HEK293 (cell line): ENCODE measurements around the gene TPR.

Experiments used
- GFI1B ChIP-seq: fragments of 450-650 bp; formaldehyde crosslinking; IDR thresholded peaks from 2 replicates; pipeline ENCODE4 v1.5.1; 2016; ENCODE audit warnings: missing biosample characterization, missing genetic modification characterization
- HOXD13 ChIP-seq: sonication (generic); formaldehyde crosslinking; IDR thresholded peaks from 2 replicates; pipeline ENCODE4 v1.8.0; 2022; ENCODE audit warnings: missing genetic modification reagents, borderline replicate concordance
- IKZF3 ChIP-seq: fragments of 450-650 bp; IDR thresholded peaks from 2 replicates; pipeline ENCODE4 v1.5.0; 2018; ENCODE audit warnings: missing biosample characterization, mild to moderate bottlenecking, missing genetic modification characterization, moderate library complexity
- TCF7L2 ChIP-seq: IDR thresholded peaks from 2 replicates; pipeline ENCODE4 v1.6.1; 2011; ENCODE audit warnings: low read depth, mild to moderate bottlenecking, inconsistent platforms, low read length, moderate library complexity, borderline replicate concordance
- TRIM28 ChIP-seq: IDR thresholded peaks from 2 replicates; pipeline ENCODE4 v1.6.1; 2011; ENCODE audit warnings: low read length, control low read depth, borderline replicate concordance
- ZBTB20 ChIP-seq: fragments of 450-650 bp; formaldehyde crosslinking; IDR thresholded peaks from 2 replicates; pipeline ENCODE4 v1.5.1; 2016; ENCODE audit warnings: missing biosample characterization, missing genetic modification characterization
- ZBTB48 ChIP-seq: fragments of 450-650 bp; formaldehyde crosslinking; IDR thresholded peaks from 2 replicates; pipeline ENCODE4 v1.5.1; 2016; ENCODE audit warnings: missing biosample characterization, missing genetic modification characterization
- ZBTB7A ChIP-seq: fragments of 450-650 bp; formaldehyde crosslinking; IDR thresholded peaks from 2 replicates; pipeline ENCODE4 v1.5.1; 2016; ENCODE audit warnings: low read depth, missing biosample characterization, missing genetic modification characterization
- ZNF132 ChIP-seq: fragments of 450-650 bp; formaldehyde crosslinking; IDR thresholded peaks from 2 replicates; pipeline ENCODE4 v1.5.1; 2017; ENCODE audit warnings: missing biosample characterization, missing genetic modification characterization, borderline replicate concordance
- ZNF138 ChIP-seq: fragments of 450-650 bp; formaldehyde crosslinking; IDR thresholded peaks from 2 replicates; pipeline ENCODE4 v1.5.1; 2016; ENCODE audit warnings: missing biosample characterization, missing genetic modification characterization, borderline replicate concordance
- ZNF202 ChIP-seq: fragments of 450-650 bp; formaldehyde crosslinking; IDR thresholded peaks from 2 replicates; pipeline ENCODE4 v1.5.1; 2016; ENCODE audit warnings: missing biosample characterization, missing genetic modification characterization, borderline replicate concordance
- ZNF221 ChIP-seq: fragments of 450-650 bp; formaldehyde crosslinking; IDR thresholded peaks from 2 replicates; pipeline ENCODE4 v1.5.1; 2017; ENCODE audit warnings: missing biosample characterization, missing genetic modification characterization, borderline replicate concordance
- ZNF391 ChIP-seq: fragments of 450-650 bp; formaldehyde crosslinking; IDR thresholded peaks from 2 replicates; pipeline ENCODE4 v1.5.1; 2016; ENCODE audit warnings: low read depth, missing biosample characterization, missing genetic modification characterization, borderline replicate concordance
- ZNF660 ChIP-seq: fragments of 450-650 bp; IDR thresholded peaks from 2 replicates; pipeline ENCODE4 v1.5.1; 2018; ENCODE audit warnings: missing biosample characterization, mild to moderate bottlenecking, missing genetic modification characterization
- ZNF701 ChIP-seq: fragments of 450-650 bp; formaldehyde crosslinking; IDR thresholded peaks from 2 replicates; pipeline ENCODE4 v1.5.1; 2016; ENCODE audit warnings: missing biosample characterization, missing genetic modification characterization
- ZNF785 ChIP-seq: fragments of 450-650 bp; formaldehyde crosslinking; IDR thresholded peaks from 2 replicates; pipeline ENCODE4 v1.5.1; 2016; ENCODE audit warnings: missing biosample characterization, missing genetic modification characterization
- ZSCAN23 ChIP-seq: fragments of 450-650 bp; formaldehyde crosslinking; IDR thresholded peaks from 2 replicates; pipeline ENCODE4 v1.5.1; 2016; ENCODE audit warnings: missing biosample characterization, missing genetic modification characterization
- TF ChIP-seq, protein P1 (sequence below): fragments of 450-650 bp; formaldehyde crosslinking; conservative IDR thresholded peaks from 2 replicates; pipeline ENCODE4 v1.5.1; 2016; ENCODE audit warnings: low read depth, missing biosample characterization, missing genetic modification characterization
- TF ChIP-seq, protein P2 (sequence below): fragments of 450-650 bp; formaldehyde crosslinking; IDR thresholded peaks from 2 replicates; pipeline ENCODE4 v1.5.1; 2017; ENCODE audit warnings: missing biosample characterization, missing genetic modification characterization
- TF ChIP-seq, protein P3 (sequence below): fragments of 450-650 bp; formaldehyde crosslinking; IDR thresholded peaks from 2 replicates; pipeline ENCODE4 v1.5.1; 2016; ENCODE audit warnings: missing biosample characterization, missing genetic modification characterization, borderline replicate concordance
- TF ChIP-seq, protein P4 (sequence below): fragments of 450-650 bp; formaldehyde crosslinking; IDR thresholded peaks from 2 replicates; pipeline ENCODE4 v1.5.1; 2016; ENCODE audit warnings: missing biosample characterization, missing genetic modification characterization
- TF ChIP-seq, protein P5 (sequence below): fragments of 450-650 bp; IDR thresholded peaks from 2 replicates; pipeline ENCODE4 v1.5.1; 2018; ENCODE audit warnings: missing biosample characterization, mild to moderate bottlenecking, missing genetic modification characterization
- TF ChIP-seq, protein P6 (sequence below): fragments of 450-650 bp; formaldehyde crosslinking; IDR thresholded peaks from 2 replicates; pipeline ENCODE4 v1.5.0; 2017; ENCODE audit warnings: missing biosample characterization, missing genetic modification characterization, borderline replicate concordance

Gene TPR

DNA sequence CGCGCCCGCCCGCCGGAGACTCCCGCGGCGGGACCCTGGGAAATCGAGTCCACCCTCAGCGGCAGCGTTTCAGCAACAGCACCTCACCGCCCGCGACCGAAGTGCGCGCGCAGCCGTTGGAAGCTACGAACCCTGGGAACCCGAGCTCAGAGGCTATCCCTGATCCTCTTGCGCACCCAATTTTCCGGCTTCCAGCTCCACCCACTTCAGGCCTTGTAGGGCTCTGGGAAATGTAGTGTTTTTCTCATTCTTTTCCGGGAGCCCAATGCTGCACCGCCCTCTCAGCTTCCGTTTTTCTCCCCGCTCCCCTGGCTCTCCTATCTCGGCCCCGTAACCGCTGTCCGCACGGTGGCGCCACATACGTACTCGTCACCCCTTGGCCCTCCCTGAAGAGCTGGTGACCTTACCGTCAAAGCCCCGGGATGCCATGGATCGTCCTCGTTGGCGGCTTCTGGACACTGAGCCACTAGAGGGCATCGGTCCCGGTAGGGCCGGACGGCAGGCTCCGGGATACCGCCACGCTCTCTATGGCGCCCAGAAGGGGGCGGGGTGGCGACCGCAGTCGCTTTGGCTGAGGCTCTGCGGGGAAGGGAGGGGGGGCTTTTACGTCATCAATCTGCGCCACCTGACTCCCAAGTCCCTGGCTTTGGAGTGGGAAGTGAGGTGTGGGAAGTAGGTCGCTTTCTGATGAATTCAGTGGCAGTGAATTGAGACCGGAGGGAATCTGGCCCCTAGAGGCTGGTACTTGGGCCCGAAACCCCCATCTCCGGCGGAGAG, at the start of gene TPR, which contains the start of gene ODR4 (continued):
- TF ChIP-seq, protein P1, sequence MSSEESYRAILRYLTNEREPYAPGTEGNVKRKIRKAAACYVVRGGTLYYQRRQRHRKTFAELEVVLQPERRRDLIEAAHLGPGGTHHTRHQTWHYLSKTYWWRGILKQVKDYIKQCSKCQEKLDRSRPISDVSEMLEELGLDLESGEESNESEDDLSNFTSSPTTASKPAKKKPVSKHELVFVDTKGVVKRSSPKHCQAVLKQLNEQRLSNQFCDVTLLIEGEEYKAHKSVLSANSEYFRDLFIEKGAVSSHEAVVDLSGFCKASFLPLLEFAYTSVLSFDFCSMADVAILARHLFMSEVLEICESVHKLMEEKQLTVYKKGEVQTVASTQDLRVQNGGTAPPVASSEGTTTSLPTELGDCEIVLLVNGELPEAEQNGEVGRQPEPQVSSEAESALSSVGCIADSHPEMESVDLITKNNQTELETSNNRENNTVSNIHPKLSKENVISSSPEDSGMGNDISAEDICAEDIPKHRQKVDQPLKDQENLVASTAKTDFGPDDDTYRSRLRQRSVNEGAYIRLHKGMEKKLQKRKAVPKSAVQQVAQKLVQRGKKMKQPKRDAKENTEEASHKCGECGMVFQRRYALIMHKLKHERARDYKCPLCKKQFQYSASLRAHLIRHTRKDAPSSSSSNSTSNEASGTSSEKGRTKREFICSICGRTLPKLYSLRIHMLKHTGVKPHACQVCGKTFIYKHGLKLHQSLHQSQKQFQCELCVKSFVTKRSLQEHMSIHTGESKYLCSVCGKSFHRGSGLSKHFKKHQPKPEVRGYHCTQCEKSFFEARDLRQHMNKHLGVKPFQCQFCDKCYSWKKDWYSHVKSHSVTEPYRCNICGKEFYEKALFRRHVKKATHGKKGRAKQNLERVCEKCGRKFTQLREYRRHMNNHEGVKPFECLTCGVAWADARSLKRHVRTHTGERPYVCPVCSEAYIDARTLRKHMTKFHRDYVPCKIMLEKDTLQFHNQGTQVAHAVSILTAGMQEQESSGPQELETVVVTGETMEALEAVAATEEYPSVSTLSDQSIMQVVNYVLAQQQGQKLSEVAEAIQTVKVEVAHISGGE (tag by site-specific recombination) = peak; percentile 87
- TF ChIP-seq IKZF3 (peak; percentile 100), TCF7L2 (no peak), ZNF202 (tag by site-specific recombination) (no peak), ZBTB20 (tag by site-specific recombination) (peak; percentile 70; the same call in 1 of the 2 replicates), ZNF221 (tag by site-specific recombination) (no peak), ZNF785 (0 out of 2 replicates have a peak, but pooled peaks have one; percentile 36), ZNF391 (tag by site-specific recombination) (peak; percentile 86; the same call in 1 of the 2 replicates), ZNF132 (tag by site-specific recombination) (no peak), GFI1B (tag by site-specific recombination) (no peak; the same call in 1 of the 2 replicates), ZNF138 (tag by site-specific recombination) (no peak), ZSCAN23 (0 out of 2 replicates have a peak, but pooled peaks have one; percentile 14), HOXD13 (CRISPR knock-in tag) (no peak), ZNF660 (peak; percentile 77), ZBTB7A (tag by site-specific recombination) (peak; percentile 42; the same call in 1 of the 2 replicates), TRIM28 (no peak; the same call in 1 of the 2 replicates), ZNF701 (no peak), ZBTB48 (peak; percentile 89; the same call in 1 of the 2 replicates)
- TF ChIP-seq, protein P2, sequence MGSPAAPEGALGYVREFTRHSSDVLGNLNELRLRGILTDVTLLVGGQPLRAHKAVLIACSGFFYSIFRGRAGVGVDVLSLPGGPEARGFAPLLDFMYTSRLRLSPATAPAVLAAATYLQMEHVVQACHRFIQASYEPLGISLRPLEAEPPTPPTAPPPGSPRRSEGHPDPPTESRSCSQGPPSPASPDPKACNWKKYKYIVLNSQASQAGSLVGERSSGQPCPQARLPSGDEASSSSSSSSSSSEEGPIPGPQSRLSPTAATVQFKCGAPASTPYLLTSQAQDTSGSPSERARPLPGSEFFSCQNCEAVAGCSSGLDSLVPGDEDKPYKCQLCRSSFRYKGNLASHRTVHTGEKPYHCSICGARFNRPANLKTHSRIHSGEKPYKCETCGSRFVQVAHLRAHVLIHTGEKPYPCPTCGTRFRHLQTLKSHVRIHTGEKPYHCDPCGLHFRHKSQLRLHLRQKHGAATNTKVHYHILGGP (tag by site-specific recombination) = no peak
- TF ChIP-seq, protein P3, sequence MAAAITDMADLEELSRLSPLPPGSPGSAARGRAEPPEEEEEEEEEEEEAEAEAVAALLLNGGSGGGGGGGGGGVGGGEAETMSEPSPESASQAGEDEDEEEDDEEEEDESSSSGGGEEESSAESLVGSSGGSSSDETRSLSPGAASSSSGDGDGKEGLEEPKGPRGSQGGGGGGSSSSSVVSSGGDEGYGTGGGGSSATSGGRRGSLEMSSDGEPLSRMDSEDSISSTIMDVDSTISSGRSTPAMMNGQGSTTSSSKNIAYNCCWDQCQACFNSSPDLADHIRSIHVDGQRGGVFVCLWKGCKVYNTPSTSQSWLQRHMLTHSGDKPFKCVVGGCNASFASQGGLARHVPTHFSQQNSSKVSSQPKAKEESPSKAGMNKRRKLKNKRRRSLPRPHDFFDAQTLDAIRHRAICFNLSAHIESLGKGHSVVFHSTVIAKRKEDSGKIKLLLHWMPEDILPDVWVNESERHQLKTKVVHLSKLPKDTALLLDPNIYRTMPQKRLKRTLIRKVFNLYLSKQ (tag by site-specific recombination) = no peak
- TF ChIP-seq, protein P4, sequence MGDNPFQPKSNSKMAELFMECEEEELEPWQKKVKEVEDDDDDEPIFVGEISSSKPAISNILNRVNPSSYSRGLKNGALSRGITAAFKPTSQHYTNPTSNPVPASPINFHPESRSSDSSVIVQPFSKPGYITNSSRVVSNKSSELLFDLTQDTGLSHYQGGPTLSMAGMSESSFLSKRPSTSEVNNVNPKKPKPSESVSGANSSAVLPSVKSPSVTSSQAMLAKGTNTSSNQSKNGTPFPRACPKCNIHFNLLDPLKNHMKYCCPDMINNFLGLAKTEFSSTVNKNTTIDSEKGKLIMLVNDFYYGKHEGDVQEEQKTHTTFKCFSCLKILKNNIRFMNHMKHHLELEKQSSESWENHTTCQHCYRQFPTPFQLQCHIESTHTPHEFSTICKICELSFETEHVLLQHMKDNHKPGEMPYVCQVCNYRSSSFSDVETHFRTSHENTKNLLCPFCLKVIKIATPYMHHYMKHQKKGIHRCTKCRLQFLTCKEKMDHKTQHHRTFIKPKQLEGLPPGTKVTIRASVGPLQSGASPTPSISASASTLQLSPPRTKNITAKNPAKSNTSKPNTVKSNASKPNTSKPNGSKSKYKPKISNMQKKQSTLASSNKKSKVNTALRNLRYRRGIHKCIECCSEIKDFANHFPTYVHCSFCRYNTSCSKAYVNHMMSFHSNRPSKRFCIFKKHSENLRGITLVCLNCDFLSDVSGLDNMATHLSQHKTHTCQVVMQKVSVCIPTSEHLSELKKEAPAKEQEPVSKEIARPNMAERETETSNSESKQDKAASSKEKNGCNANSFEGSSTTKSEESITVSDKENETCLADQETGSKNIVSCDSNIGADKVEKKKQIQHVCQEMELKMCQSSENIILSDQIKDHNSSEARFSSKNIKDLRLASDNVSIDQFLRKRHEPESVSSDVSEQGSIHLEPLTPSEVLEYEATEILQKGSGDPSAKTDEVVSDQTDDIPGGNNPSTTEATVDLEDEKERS = peak; percentile 73
- TF ChIP-seq, protein P5, sequence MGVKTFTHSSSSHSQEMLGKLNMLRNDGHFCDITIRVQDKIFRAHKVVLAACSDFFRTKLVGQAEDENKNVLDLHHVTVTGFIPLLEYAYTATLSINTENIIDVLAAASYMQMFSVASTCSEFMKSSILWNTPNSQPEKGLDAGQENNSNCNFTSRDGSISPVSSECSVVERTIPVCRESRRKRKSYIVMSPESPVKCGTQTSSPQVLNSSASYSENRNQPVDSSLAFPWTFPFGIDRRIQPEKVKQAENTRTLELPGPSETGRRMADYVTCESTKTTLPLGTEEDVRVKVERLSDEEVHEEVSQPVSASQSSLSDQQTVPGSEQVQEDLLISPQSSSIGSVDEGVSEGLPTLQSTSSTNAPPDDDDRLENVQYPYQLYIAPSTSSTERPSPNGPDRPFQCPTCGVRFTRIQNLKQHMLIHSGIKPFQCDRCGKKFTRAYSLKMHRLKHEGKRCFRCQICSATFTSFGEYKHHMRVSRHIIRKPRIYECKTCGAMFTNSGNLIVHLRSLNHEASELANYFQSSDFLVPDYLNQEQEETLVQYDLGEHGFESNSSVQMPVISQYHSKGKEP (tag by site-specific recombination) = no peak
- TF ChIP-seq, protein P6, sequence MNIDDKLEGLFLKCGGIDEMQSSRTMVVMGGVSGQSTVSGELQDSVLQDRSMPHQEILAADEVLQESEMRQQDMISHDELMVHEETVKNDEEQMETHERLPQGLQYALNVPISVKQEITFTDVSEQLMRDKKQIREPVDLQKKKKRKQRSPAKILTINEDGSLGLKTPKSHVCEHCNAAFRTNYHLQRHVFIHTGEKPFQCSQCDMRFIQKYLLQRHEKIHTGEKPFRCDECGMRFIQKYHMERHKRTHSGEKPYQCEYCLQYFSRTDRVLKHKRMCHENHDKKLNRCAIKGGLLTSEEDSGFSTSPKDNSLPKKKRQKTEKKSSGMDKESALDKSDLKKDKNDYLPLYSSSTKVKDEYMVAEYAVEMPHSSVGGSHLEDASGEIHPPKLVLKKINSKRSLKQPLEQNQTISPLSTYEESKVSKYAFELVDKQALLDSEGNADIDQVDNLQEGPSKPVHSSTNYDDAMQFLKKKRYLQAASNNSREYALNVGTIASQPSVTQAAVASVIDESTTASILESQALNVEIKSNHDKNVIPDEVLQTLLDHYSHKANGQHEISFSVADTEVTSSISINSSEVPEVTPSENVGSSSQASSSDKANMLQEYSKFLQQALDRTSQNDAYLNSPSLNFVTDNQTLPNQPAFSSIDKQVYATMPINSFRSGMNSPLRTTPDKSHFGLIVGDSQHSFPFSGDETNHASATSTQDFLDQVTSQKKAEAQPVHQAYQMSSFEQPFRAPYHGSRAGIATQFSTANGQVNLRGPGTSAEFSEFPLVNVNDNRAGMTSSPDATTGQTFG (tag by site-specific recombination) = no peak
